KG1 (cell line): Measurements from ENCODE around the gene APOA4.
"Not testable (repeated sequence)": the region's sequence is repeated elsewhere in the genome, so short reads cannot be mapped to it uniquely, and the experiment has no call there.

Source experiments
- DNase-seq: peaks from one replicate; lab custom pipeline; 2025; lab: John Stamatoyannopoulos, UW

The APOA4 gene

GRCh38 chr11:116801662-116802061 lies 21.4 kb downstream of the APOA4 start:
- DNase-seq, result not testable (repeated sequence)

- DNase-seq, result no peak
Observed at GRCh38 chr11:116800610-116801009, 22.5 kb downstream of the APOA4 start.

GRCh38 chr11:116798368-116798767 lies 24.7 kb downstream of the APOA4 start:
- DNase-seq, result no peak

GRCh38 chr11:116797816-116798215 lies 25.3 kb downstream of the APOA4 start:
- no peak for DNase-seq

GRCh38 chr11:116796548-116796947 lies 26.6 kb downstream of the APOA4 start:
- no peak for DNase-seq

- no peak for DNase-seq
Observed at GRCh38 chr11:116794851-116795250, 28.3 kb downstream of the APOA4 start.

GRCh38 chr11:116793772-116794097 lies 29.4 kb downstream of the APOA4 start:
- DNase-seq, result no peak

- no peak for DNase-seq
Observed at GRCh38 chr11:116792869-116793771, 30.0 kb downstream of the APOA4 start.

GRCh38 chr11:116792144-116792868 lies 30.8 kb downstream of the APOA4 start:
- no peak for DNase-seq

GRCh38 chr11:116791813-116792143 lies 31.3 kb downstream of the APOA4 start, which contains the start of gene APOA5:
Gene APOA5, minus strand, starts transcription at chr11:116791879. Its CDS starts 19 bp downstream, at chr11:116791860.
- no peak for DNase-seq

- DNase-seq, result peak; percentile 71
Observed at GRCh38 chr11:116791002-116791812, 31.9 kb downstream of the APOA4 start.

- DNase-seq, result no peak
Observed at GRCh38 chr11:116790167-116791001, 32.7 kb downstream of the APOA4 start.

GRCh38 chr11:116788975-116789374 lies 34.1 kb downstream of the APOA4 start:
- DNase-seq, result no peak

GRCh38 chr11:116788534-116788933 lies 34.6 kb downstream of the APOA4 start:
- no peak for DNase-seq

- DNase-seq, result peak; percentile 90
Observed at GRCh38 chr11:116787786-116788486, 35.2 kb downstream of the APOA4 start, which contains the start of gene ZPR1. Gene ZPR1, minus strand, starts transcription at chr11:116788023. Its CDS starts 33 bp downstream, at chr11:116787990.

GRCh38 chr11:116787436-116787785 lies 35.7 kb downstream of the APOA4 start:
- DNase-seq, result no peak

- DNase-seq, result no peak
Observed at GRCh38 chr11:116786966-116787365, 36.1 kb downstream of the APOA4 start.

GRCh38 chr11:116786326-116786725 lies 36.8 kb downstream of the APOA4 start:
- no peak for DNase-seq

GRCh38 chr11:116782728-116783127 lies 40.4 kb downstream of the APOA4 start:
- no peak for DNase-seq

- DNase-seq, result no peak
Observed at GRCh38 chr11:116778556-116778955, 44.5 kb downstream of the APOA4 start.

GRCh38 chr11:116777056-116777455 lies 46.0 kb downstream of the APOA4 start:
- no peak for DNase-seq
